HepG2 (cell line): ENCODE results near the gene ZBTB37. TPM values are rescaled to one million over a fixed set of nuclear protein-coding genes. Genes with fewer than 3 reads are reported as not detected.

Experiments
- ARID2 ChIP-seq: sonication (generic); formaldehyde crosslinking; IDR thresholded peaks from 2 replicates; pipeline ENCODE4 v1.8.1; 2022; ENCODE audit warnings: mild to moderate bottlenecking, missing genetic modification reagents, borderline replicate concordance
- ATM ChIP-seq: fragments of 450-650 bp; IDR thresholded peaks from 2 replicates; pipeline ENCODE4 v1.7.1; 2017; ENCODE audit warnings: mild to moderate bottlenecking, borderline replicate concordance
- HNF4G ChIP-seq, 2 experiments: sonication (generic) in 1 of 2; formaldehyde crosslinking in 1 of 2; IDR thresholded peaks; 2 replicates each; pipeline versions ENCODE4 v1.4.0 to v1.6.1; 2011 to 2020; ENCODE audit warnings: borderline replicate concordance in 2 of 2, low read depth in 2 of 2, mild to moderate bottlenecking in 2 of 2, low read length in 1 of 2, missing genetic modification reagents in 1 of 2, moderate library complexity in 1 of 2
- MBNL3 ChIP-seq: fragments of 250-450 bp; sonication (Bioruptor Pico); conservative IDR thresholded peaks from 2 replicates; pipeline ENCODE4 v1.8.0; 2022; ENCODE audit warnings: mild to moderate bottlenecking, inconsistent platforms
- MIXL1 ChIP-seq: IDR thresholded peaks from 2 replicates; pipeline ENCODE4 v1.6.1; 2016
- MYNN ChIP-seq: sonication (generic); formaldehyde crosslinking; IDR thresholded peaks from 2 replicates; pipeline ENCODE4 v1.4.0; 2020; ENCODE audit warnings: mild to moderate bottlenecking, low read depth, missing genetic modification reagents
- NCOR1 ChIP-seq: fragments of 200-600 bp; sonication (generic); IDR thresholded peaks from 2 replicates; pipeline ENCODE4 v1.7.0; 2017; ENCODE audit warnings: antibody characterized with exemption, low read length, borderline replicate concordance
- NR2C2 ChIP-seq: sonication (generic); formaldehyde crosslinking; IDR thresholded peaks from 2 replicates; pipeline ENCODE4 v1.4.0; 2020; ENCODE audit warnings: missing genetic modification reagents, mild to moderate bottlenecking, moderate library complexity, borderline replicate concordance
- STAG1 ChIP-seq: sonication (generic); formaldehyde crosslinking; IDR thresholded peaks from 2 replicates; pipeline ENCODE4 v1.4.0; 2020; ENCODE audit warnings: missing genetic modification reagents
- ZMAT3 ChIP-seq: sonication (generic); formaldehyde crosslinking; conservative IDR thresholded peaks from 2 replicates; pipeline ENCODE4 v1.7.0; 2021; ENCODE audit warnings: missing genetic modification reagents
- ZMYM2 ChIP-seq: sonication (generic); formaldehyde crosslinking; IDR thresholded peaks from 2 replicates; pipeline ENCODE4 v1.8.0; 2022; ENCODE audit warnings: mild to moderate bottlenecking, missing genetic modification reagents
- ZNF337 ChIP-seq: sonication (generic); formaldehyde crosslinking; IDR thresholded peaks from 2 replicates; pipeline ENCODE4 v1.5.1; 2020; ENCODE audit warnings: missing genetic modification reagents, low read depth, mild to moderate bottlenecking, borderline replicate concordance
- ZNF577 ChIP-seq: sonication (generic); formaldehyde crosslinking; IDR thresholded peaks from 2 replicates; pipeline ENCODE4 v1.4.0; 2020; ENCODE audit warnings: mild to moderate bottlenecking, low read depth, missing genetic modification reagents, borderline replicate concordance
- ZNF616 ChIP-seq: sonication (generic); formaldehyde crosslinking; IDR thresholded peaks from 2 replicates; pipeline ENCODE4 v1.5.0; 2020; ENCODE audit warnings: low read depth, mild to moderate bottlenecking, missing genetic modification reagents
- ZSCAN31 ChIP-seq: sonication (generic); formaldehyde crosslinking; IDR thresholded peaks from 2 replicates; pipeline ENCODE4 v1.5.0; 2020; ENCODE audit warnings: low read depth, mild to moderate bottlenecking, missing genetic modification reagents
- polyA plus RNA-seq, 8 experiments: library from polyadenylated mRNA; depleted of rRNA in 3 of 8; stranded (reverse) in 7 of 8; unstranded in 1 of 8; fragments of >200 nt; fragmentation: Illumina TruSeq in 4 of 8; extraction: Trizol in 4 of 8; gene quantifications; 2 replicates each; pipeline versions ENCODE4 v1.2.1 to v1.2.3, GENCODE V29; 2011 to 2016; ENCODE audit warnings: low read depth in 4 of 8, missing spikeins in 1 of 8, mixed read lengths in 1 of 8; ENCODE audit not compliant: insufficient read depth in 1 of 8
- total RNA-seq, 5 experiments: library from RNA; depleted of rRNA; stranded (reverse); fragments of >200 nt; fragmentation: Illumina TruSeq; extraction: Trizol; gene quantifications; 2 replicates each; pipeline ENCODE4 v1.2.3, GENCODE V29; 2016; ENCODE audit warnings: low read depth in 1 of 5
- TF ChIP-seq, protein P1 (sequence below): sonication (generic); formaldehyde crosslinking; IDR thresholded peaks from 2 replicates; pipeline ENCODE4 v1.5.0; 2020; ENCODE audit warnings: mild to moderate bottlenecking, missing genetic modification reagents, borderline replicate concordance
- TF ChIP-seq, protein P2 (sequence below): IDR thresholded peaks from 2 replicates; pipeline ENCODE4 v1.4.0; 2020; ENCODE audit warnings: mild to moderate bottlenecking, missing genetic modification reagents
- TF ChIP-seq, protein P3 (sequence below): IDR thresholded peaks from 2 replicates; pipeline ENCODE4 v1.6.1; 2016; ENCODE audit warnings: mild to moderate bottlenecking
- TF ChIP-seq, protein P4 (sequence below): sonication (generic); formaldehyde crosslinking; IDR thresholded peaks from 2 replicates; pipeline ENCODE4 v1.8.1; 2022; ENCODE audit warnings: mild to moderate bottlenecking, missing genetic modification reagents

ZBTB37 gene
- total and polyA plus RNA-seq, 2 of the 13 experiments (the other 11 are each of a cell fraction or from before 2014, with no cell fraction given), result 2.6 to 7.7 TPM

DNA sequence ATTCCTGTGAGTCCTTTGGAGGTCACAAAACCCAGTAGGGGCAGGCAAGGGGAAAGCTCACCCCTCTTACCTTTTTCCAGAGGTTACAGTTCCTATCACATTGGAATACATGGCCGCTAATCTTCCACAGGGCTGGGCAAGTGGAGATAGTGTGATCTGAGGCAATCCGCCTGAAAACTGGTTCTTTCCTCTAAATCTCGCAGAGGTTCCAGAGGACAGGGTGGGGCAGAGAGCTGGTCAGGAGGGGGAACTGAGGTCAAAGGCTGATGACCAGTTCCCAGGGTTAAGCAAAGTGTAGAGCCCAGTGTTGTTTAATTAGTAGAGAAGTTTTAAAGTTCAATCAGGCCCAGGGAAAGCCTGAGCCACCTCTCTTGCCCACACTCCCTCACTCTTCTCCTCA, 49.0 kb downstream of the ZBTB37 start, which contains the start of gene SERPINC1 (continued):
- TF ChIP-seq MYNN (CRISPR knock-in tag) (no peak), ZNF616 (no peak), STAG1 (CRISPR knock-in tag) (no peak), ARID2 (CRISPR knock-in tag) (0 out of 2 replicates have a peak, but pooled peaks have one; percentile 36), MIXL1 (CRISPR knock-in tag) (peak; percentile 94), ZNF337 (CRISPR knock-in tag) (no peak), ZMAT3 (CRISPR knock-in tag) (peak; percentile 66; the same call in 1 of the 2 replicates), ZNF577 (CRISPR knock-in tag) (no peak), HNF4G (IDR thresholded peaks at IDR 0.05; ENCODE audit: borderline replicate concordance, low read depth, low read length) (peak; percentile 89), HNF4G (CRISPR knock-in tag; IDR thresholded peaks at IDR 0.05; ENCODE audit: borderline replicate concordance, low read depth) (no peak), ZSCAN31 (peak; percentile 64; the same call in 1 of the 2 replicates), ATM (no peak), MBNL3 (CRISPR knock-in tag) (no peak), NR2C2 (CRISPR knock-in tag) (peak; percentile 88), NCOR1 (peak; percentile 78; the same call in 1 of the 2 replicates), ZMYM2 (peak; percentile 49; the same call in 1 of the 2 replicates)
- TF ChIP-seq, protein P1, sequence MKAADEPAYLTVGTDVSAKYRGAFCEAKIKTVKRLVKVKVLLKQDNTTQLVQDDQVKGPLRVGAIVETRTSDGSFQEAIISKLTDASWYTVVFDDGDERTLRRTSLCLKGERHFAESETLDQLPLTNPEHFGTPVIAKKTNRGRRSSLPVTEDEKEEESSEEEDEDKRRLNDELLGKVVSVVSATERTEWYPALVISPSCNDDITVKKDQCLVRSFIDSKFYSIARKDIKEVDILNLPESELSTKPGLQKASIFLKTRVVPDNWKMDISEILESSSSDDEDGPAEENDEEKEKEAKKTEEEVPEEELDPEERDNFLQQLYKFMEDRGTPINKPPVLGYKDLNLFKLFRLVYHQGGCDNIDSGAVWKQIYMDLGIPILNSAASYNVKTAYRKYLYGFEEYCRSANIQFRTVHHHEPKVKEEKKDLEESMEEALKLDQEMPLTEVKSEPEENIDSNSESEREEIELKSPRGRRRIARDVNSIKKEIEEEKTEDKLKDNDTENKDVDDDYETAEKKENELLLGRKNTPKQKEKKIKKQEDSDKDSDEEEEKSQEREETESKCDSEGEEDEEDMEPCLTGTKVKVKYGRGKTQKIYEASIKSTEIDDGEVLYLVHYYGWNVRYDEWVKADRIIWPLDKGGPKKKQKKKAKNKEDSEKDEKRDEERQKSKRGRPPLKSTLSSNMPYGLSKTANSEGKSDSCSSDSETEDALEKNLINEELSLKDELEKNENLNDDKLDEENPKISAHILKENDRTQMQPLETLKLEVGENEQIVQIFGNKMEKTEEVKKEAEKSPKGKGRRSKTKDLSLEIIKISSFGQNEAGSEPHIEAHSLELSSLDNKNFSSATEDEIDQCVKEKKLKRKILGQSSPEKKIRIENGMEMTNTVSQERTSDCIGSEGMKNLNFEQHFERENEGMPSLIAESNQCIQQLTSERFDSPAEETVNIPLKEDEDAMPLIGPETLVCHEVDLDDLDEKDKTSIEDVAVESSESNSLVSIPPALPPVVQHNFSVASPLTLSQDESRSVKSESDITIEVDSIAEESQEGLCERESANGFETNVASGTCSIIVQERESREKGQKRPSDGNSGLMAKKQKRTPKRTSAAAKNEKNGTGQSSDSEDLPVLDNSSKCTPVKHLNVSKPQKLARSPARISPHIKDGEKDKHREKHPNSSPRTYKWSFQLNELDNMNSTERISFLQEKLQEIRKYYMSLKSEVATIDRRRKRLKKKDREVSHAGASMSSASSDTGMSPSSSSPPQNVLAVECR, result peak; percentile 70; the same call in 1 of the 2 replicates
- TF ChIP-seq, protein P2, sequence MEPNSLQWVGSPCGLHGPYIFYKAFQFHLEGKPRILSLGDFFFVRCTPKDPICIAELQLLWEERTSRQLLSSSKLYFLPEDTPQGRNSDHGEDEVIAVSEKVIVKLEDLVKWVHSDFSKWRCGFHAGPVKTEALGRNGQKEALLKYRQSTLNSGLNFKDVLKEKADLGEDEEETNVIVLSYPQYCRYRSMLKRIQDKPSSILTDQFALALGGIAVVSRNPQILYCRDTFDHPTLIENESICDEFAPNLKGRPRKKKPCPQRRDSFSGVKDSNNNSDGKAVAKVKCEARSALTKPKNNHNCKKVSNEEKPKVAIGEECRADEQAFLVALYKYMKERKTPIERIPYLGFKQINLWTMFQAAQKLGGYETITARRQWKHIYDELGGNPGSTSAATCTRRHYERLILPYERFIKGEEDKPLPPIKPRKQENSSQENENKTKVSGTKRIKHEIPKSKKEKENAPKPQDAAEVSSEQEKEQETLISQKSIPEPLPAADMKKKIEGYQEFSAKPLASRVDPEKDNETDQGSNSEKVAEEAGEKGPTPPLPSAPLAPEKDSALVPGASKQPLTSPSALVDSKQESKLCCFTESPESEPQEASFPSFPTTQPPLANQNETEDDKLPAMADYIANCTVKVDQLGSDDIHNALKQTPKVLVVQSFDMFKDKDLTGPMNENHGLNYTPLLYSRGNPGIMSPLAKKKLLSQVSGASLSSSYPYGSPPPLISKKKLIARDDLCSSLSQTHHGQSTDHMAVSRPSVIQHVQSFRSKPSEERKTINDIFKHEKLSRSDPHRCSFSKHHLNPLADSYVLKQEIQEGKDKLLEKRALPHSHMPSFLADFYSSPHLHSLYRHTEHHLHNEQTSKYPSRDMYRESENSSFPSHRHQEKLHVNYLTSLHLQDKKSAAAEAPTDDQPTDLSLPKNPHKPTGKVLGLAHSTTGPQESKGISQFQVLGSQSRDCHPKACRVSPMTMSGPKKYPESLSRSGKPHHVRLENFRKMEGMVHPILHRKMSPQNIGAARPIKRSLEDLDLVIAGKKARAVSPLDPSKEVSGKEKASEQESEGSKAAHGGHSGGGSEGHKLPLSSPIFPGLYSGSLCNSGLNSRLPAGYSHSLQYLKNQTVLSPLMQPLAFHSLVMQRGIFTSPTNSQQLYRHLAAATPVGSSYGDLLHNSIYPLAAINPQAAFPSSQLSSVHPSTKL, result peak; percentile 38; the same call in 1 of the 2 replicates
- TF ChIP-seq, protein P3, sequence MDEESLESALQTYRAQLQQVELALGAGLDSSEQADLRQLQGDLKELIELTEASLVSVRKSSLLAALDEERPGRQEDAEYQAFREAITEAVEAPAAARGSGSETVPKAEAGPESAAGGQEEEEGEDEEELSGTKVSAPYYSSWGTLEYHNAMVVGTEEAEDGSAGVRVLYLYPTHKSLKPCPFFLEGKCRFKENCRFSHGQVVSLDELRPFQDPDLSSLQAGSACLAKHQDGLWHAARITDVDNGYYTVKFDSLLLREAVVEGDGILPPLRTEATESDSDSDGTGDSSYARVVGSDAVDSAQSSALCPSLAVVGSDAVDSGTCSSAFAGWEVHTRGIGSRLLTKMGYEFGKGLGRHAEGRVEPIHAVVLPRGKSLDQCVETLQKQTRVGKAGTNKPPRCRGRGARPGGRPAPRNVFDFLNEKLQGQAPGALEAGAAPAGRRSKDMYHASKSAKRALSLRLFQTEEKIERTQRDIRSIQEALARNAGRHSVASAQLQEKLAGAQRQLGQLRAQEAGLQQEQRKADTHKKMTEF (CRISPR knock-in tag), result peak; percentile 48; the same call in 1 of the 2 replicates
- TF ChIP-seq, protein P4, sequence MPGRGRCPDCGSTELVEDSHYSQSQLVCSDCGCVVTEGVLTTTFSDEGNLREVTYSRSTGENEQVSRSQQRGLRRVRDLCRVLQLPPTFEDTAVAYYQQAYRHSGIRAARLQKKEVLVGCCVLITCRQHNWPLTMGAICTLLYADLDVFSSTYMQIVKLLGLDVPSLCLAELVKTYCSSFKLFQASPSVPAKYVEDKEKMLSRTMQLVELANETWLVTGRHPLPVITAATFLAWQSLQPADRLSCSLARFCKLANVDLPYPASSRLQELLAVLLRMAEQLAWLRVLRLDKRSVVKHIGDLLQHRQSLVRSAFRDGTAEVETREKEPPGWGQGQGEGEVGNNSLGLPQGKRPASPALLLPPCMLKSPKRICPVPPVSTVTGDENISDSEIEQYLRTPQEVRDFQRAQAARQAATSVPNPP (CRISPR knock-in tag), result no peak
